T-helper 2 cell treated with Interferon-gamma antibody and Interleukin-4, amounts not matched to agents 100 ng/mL and 5 ng/mL, for 36 hours (primary cell): ENCODE results near the gene ADAMTS7. TPM values are rescaled to one million over a fixed set of nuclear protein-coding genes. Genes with fewer than 3 reads are reported as not detected.
"Not testable (repeated sequence)": the region's sequence is repeated elsewhere in the genome, so short reads cannot be mapped to it uniquely, and the experiment has no call there.

Experiments
- intact Hi-C: fragments of 100-400 bp; cut with micrococcal nuclease; formaldehyde crosslinking; loops from one replicate; pipeline ENCODE4 v1.15.1; 2023
- total RNA-seq: library from RNA; stranded (reverse); gene quantifications from 2 replicates; pipeline ENCODE4 v1.2.3, GENCODE V29; 2022

The ADAMTS7 gene, protein sequence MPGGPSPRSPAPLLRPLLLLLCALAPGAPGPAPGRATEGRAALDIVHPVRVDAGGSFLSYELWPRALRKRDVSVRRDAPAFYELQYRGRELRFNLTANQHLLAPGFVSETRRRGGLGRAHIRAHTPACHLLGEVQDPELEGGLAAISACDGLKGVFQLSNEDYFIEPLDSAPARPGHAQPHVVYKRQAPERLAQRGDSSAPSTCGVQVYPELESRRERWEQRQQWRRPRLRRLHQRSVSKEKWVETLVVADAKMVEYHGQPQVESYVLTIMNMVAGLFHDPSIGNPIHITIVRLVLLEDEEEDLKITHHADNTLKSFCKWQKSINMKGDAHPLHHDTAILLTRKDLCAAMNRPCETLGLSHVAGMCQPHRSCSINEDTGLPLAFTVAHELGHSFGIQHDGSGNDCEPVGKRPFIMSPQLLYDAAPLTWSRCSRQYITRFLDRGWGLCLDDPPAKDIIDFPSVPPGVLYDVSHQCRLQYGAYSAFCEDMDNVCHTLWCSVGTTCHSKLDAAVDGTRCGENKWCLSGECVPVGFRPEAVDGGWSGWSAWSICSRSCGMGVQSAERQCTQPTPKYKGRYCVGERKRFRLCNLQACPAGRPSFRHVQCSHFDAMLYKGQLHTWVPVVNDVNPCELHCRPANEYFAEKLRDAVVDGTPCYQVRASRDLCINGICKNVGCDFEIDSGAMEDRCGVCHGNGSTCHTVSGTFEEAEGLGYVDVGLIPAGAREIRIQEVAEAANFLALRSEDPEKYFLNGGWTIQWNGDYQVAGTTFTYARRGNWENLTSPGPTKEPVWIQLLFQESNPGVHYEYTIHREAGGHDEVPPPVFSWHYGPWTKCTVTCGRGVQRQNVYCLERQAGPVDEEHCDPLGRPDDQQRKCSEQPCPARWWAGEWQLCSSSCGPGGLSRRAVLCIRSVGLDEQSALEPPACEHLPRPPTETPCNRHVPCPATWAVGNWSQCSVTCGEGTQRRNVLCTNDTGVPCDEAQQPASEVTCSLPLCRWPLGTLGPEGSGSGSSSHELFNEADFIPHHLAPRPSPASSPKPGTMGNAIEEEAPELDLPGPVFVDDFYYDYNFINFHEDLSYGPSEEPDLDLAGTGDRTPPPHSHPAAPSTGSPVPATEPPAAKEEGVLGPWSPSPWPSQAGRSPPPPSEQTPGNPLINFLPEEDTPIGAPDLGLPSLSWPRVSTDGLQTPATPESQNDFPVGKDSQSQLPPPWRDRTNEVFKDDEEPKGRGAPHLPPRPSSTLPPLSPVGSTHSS (N-terminal part only)
- 2.3 and 2.5 TPM in 2 replicates for total RNA-seq

DNA sequence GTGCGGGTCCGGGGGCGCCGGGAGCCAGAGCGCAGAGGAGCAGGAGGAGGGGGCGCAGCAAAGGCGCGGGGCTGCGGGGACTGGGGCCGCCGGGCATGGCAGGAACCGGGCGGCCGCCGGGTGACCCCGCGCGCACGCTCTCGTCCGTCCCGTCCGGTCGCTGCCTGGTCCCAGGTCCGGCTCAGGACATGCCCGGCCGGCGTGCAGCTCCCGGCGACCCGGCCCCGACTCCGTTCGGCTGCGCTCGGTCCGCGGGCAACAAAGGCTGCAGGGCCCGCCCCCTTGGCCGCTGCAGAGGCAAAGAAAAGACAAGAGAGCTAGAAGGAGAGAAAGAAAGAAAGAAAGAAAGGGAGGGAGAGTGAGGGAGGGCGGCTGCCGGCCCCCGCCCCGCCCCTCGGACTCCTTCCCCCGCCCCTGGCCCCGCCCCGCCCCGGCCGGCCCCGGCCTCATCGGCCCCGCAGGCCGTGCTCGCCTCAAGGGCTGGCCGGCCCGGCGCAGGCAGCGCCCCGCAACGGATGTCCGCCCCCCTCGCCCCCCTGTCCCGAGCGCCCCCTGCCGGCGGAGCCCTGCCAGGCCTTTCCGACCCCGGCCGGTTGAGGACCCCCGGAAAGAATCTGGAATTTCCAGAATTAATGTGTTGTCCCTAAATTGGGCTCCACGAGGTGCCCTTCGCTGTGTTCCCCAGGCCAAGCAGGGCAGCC, at the start of gene ADAMTS7:
Gene ADAMTS7 (minus strand): TSS at position 341 of the 701 bp plus-strand sequence. CDS start 244 bp downstream, at position 97.
- intact Hi-C loops: no loop called here

DNA sequence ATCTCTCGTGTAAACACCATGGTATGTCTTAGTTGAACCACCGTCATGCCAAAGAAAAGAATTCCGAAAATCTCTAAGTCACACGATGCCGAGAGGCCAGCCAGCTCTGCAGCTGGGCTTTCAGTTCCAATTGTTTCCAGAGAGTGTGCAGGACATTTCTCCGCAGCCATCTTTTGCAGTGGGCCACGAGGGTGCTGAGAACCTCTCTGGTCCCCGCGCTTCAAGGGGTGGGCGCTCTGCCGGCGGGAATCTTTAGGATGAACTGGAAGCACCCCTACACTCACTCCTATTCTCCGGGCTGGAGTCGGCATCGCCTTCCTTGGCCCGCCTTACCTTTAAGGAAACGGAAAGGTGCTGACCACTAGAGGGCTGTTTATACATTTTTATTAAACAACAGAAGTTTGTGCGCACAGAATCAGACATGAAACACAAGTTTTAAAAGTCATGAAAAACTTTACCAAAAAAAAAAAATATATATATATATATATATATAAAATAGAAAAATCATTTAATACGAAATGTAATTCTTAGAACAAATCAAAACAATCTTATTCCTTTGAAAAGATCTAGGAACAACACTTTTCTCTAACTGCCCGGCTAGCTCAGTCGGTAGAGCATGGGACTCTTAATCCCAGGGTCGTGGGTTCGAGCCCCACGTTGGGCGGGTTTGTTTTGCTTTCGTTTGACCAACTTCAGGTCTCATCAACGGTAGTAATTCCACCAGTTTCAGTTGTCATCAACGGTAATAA, 48.9 kb upstream of the ADAMTS7 start:
- intact Hi-C loops: loop anchor here (1.0 kb wide), 1 partner anchor 13 kb away; no protein-coding TSS in a partner anchor

DNA sequence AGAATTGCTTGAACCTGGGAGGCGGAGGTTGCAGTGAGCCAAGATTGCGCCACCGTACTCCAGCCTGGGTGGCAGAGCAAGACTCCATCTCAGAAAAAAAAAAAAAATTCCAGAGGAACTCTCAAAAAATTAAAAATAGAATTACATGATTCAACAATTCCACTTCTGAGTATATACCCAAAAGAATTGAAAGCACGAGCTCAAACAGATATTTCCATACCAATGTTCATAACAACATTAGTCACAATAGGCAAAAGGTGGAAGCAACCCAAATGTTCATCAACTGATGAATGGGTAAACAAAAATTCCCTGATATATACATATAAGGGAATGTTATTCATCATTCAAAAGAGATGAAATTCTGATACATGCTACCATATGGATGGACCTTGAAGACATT, 44.5 kb upstream of the ADAMTS7 start:
- intact Hi-C loops: no loop called here

DNA sequence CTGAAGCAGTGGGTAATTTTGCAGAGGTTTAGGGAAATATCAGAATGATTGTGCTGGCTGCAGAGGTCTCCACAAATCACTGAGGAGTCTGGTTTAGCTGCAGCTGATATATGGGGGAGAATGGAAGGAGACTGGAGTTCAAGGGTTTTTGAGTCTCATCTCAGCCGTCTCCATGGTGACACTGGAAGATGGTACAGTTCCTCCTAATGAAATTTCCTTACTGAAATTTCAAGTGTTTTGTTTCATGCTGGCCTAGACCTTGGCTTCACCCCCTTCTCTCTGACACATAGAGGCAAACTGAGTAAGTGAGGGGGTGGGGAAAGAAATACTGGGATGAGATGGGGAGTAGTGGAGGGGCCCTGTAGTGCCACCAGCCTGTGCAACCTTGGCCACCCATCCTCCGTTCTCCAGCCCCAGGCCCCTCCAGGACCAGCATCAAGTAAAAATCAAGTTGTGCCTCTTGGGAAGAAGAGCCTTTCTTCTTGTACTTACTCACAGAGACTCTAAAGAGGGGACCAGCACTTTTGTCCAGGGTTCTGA, 43.6 kb upstream of the ADAMTS7 start:
- intact Hi-C loops: no loop called here

DNA sequence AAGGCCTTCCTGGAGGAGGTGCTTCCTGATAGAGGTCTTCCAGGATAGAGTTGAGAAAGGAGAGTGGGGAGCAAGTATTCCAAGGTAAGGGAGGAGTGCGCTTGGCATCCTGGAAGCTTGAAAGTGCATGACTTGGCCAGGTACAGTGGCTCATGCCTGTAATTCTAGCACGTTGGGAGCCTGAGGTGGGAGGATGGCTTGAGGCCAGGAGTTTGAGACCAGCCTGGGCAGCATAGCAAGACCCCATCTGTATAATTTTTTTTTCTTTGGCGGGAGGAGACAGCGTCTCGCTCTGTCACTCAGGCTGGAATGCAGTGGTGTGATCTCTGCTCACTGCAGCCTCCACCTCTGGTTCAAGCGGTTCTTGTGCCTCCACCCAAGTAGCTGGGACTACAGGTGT, 42.2 kb upstream of the ADAMTS7 start:
- intact Hi-C loops: no loop called here

DNA sequence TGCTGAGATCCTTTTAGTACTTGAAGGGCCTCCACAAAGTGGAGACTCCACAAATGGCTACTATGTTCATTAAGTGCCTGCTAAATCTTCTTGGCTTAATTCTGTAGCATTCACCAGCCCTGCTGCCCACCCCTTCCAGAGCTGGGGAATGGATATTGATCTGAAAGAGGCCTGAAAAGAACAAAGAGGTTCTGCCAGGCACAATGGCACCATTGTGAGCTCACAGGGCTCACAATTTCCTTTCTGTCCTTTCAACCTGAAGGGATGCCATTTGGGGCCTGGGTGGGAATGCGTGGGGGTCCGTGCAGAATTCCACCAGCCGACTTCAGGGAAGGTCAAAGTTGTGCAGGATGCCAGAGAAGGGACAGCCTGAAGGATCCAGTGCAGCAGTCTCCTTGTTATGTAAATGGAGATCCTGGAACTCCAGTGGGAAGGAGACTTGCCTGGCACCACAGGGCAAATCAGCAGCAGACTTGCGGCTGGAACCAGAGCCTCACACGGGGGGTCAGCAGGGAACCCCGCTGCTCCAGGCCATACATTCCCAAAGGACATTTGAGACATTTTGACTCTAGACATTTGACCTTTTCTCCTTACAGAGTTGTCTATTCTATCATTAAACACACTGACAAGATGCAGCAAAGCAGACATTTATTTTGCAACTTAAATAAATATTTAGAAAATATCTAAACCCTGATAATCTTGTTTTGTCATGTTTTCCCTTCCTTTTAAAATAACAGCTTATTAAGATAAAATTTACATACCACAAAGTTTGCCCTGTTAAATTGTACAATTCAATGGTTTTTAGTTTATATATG, 39.9 kb upstream of the ADAMTS7 start:
- intact Hi-C loops: no loop called here

DNA sequence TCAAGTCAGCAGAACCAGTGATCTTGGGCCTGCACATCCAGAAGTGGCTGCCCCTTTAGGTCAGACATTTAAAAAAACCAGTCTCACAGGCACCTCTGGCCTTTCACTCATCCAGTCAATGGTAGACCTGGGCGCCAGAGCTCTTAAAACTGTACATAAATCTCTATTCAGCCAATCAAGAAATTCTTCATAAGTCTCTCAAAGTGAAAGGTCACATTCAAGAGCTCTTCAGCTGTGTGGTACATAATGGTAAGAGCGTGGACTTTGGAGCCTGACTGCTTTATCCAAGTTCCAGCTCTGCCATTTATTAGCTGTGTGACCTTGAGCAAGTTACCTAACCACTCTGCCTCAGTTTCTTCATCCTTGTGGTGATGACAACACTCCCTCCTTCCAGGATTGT, 39.1 kb upstream of the ADAMTS7 start:
- intact Hi-C loops: no loop called here

DNA sequence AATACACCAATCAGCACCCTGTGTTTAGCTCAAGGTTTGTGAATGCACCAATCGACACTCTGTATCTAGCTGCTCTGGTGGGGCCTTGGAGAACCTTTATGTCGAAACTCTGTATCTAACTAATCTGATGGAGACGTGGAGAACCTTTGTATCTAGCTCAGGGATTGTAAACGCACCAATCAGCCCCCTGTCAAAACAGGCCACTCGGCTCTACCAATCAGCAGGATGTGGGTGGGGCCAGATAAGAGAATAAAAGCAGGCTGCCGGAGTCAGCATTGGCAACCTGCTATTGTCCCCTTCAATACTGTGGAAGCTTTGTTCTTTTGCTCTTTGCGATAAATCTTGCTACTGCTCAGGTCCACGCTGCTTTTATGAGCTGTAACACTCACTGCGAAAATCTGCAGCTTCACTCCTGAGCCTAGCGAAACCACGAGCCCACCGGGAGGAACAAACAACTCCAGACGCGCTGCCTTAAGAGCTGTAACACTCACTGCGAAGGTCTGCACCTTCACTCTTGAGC, 36.2 kb upstream of the ADAMTS7 start:
- intact Hi-C loops: not testable (repeated sequence)

DNA sequence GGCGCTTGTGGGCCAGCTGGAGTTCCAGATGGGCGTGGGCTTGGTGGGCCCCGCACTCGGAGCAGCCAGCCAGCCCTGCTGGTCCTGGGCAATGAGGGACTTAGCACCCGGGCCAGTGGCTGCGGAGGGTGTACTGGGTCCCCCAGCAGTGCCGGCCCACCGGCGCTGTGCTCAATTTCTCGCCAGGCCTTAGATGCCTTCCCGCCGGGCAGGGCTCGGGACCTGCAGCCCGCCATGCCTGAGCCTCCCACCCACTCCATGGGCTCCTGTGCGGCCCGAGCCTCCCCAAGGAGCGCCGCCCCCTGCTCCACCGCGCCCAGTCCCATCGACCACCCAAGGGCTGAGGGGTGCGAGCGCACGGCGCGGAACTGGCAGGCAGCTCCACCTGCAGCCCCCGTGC, 35.6 kb upstream of the ADAMTS7 start:
- intact Hi-C loops: not testable (repeated sequence)

DNA sequence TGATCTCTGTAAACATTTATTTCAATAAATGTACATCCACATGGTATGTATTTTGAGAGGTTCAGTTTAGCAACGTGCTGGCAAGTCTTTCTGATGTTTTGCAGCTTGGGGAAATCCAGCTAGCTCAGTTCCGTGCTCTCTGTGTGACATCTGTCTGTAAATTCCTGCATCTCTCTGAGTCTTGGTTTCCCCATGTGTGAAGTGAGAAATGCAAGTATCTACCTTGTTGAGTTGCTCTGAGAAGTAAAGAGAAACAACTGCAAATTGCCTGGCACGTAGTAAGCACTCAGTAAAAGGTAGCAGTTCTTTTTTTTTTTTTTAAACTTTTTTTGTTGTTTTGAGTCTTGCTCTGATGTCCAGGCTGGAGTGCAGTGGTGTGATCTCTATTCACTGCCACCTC, 31.3 kb upstream of the ADAMTS7 start:
- intact Hi-C loops: no loop called here

DNA sequence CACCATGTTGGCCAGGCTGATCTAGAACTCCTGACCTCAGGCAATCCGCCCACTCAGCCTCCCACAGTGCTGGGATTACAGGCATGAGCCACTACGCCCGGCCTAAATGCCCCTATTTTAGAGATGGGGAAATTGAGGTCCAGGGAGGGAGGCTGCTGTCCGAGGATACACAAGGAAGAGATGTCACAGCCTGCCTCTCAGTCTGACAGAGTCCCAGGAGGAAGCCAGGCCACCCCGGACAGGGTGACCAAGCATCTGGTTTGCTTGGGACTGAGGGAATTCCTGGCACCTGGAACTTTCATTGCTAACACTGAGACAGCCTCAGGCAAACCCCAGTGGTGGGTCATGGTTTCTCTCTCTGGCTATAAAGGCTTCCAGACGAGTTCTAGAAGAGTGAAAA, 30.6 kb upstream of the ADAMTS7 start:
- intact Hi-C loops: no loop called here

DNA sequence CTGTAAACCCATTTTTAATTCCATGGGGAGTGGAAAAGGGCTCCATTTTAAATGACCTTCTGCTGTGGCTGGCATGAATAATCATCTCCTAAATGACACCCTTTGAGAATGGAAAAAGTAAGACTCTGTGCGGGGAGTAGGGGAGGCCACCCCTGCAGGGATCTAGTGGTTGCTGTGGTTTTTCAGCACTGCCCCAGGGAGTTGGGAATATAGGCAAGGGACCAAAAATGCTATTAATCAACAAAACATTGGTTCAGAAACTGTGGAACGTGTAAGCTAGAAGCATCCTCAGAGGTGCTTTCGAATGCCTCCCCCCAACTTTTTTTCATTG, 30.1 kb upstream of the ADAMTS7 start:
- intact Hi-C loops: no loop called here

DNA sequence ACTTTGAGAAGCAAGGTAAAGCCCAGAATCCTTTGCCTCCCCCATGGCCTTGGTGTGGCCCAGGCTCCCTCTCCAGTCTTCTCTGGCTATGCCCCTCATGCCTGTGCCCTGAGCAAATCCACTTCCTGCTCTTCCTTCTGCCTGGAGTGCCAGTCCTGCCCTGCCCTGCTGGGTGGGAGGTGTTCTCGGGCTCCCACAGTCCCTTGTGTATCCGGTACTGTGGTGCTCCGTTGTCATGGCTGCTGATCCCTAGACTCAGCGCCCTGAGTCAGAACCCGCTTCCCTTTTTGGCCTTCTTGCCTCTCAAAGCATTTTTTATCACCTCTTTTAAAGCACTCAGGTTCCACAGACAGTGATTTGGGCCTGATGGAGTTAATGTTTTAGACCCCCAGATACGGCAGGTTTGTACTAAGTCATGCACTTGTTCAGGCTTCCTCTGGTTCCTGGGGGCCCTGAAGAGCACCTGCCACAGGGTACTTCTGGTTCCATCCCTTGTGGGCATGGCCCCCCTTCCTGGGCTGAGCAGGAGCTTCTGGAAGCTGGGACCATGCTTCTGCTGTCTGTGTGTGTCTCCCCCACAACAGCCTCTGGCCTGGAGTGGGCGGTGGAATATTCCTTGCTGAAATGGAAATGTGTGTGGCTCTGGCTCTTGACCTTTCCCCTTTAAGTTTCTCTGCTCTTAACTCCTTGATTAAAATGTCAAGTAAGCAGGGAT, 29.6 kb upstream of the ADAMTS7 start:
- intact Hi-C loops: no loop called here

DNA sequence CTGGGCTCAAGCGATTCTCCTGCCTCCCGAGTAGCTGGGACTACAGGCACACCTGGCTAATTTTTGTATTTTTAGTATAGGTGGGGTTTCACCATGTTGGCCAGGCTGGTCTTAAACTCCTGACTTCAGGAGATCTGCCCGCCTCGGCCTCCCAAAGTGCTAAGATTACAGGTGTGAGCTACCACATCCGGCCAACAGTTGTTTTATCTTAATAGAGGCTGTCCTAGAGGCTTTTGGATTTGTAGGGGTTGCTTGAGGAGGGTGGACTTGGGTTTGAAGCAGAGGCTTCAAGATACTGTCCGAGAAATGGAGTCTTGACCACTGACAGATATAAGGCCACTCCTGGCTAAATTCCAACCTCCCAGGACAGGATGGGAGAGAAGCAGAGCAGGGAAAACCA, 27.9 kb upstream of the ADAMTS7 start:
- intact Hi-C loops: not testable (repeated sequence)

DNA sequence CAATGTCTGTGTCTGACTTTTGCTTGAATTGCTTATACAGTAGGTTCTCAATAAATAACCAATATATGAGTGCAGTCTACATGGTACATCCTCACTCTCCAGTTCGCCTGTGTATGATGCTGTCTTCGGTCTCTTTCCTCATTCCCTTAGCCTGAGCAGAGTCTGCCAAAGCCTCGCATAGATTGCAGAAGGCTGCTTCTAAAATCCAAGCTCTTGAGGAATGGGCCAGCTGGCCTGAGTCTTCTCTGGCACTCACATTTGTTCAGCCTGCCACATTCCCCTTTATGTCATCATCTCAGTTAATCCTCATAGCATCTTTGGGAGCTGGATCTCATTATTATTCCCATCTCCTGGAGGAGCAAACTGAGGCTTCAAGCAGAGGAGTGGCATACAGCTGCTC, 27.2 kb upstream of the ADAMTS7 start:
- intact Hi-C loops: no loop called here

DNA sequence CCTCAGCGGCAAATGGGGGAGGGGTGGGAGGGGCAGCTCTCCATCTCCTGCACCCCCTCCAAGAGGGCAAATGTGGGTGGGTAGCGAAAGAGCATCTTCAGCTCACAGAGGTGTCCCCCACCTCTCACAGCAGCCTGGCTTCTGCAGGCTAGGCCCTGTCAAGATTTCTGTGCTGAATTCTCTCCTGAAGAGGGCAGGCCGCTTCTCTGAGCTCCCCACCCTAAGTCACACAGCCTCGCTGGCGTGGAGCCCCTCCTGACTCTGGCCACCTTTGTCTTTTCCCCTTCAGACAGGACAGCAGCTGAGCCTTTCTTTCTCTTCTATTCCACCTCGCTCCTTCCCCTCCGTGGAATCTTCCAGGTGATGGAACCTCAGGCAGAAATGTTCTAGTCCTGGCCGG, 26.3 kb upstream of the ADAMTS7 start:
- intact Hi-C loops: no loop called here

DNA sequence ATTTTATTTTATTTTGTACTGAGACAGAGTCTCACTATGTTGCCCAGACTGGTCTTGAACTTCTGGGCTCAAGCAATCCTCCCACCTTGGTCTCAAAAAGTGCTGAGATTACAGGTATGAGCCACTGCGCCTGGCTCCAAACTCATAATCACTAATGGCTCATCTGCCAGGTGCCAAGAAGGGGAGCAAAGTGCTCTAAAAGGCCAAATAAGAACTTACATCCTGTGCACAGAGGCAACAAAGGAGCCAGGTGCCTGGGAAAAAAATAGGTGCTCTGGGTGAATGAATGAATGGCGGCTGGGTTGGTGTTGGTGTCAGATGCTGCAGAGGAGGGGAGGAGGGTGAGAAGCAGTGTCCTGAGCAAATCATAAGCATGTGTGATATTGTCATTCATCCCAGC, 25.9 kb upstream of the ADAMTS7 start:
- intact Hi-C loops: no loop called here

DNA sequence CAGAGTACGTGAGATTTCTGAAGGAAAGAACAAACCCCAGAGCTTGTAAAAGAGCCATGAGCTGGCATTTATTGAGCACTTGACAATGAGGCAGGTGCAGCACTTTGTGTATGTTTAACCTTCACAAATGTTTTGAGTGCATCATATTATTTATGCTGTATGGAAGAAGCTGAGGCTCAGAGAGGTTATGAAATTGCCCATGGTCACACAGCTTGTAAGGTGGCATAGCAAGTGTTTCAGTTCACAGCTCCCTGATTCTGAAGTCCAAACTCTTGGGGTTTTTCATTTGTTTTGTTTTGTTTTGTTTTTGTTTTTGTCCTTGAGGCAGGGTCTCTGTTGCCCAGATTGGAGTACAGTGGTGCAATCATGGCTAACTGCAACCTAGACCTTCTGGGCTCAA, 25.1 kb upstream of the ADAMTS7 start:
- intact Hi-C loops: no loop called here
